ENCODE data around the gene DMBX1.

DNA sequence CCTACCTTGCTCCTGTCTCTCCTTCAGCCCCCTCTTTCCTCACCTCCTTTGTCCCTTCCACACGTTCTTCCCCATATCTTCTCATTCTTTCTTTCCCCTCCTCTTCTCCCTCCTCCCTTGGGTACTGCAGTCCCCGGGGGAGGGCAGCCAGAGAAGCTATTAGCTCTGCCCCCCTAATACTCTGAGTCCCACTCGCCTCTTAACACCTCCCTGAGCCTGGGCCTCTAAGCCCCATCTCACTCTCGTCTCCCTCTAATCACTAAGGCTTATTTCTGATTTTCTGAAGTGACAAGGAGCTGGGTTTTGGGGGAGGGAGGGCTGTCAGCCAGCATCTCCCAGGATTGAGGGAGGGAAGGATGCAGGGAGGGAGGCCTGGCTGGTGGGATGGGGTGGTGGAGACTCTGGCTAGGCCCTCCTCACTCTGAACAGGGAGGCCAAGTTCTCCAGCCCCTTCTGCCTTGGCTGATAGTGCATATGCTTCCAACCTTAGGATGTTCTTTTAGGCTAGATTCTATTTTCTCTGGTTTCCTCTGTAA, 25.6 kb upstream of the DMBX1 start:
- TF ChIP-seq ZNF230 (CRISPR knock-in tag; IDR thresholded peaks at IDR 0.05) = no peak
- TF ChIP-seq YY1 (IDR thresholded peaks at IDR 0.05; ENCODE audit: insufficient read depth, insufficient replicate concordance, low read depth, low read length) = no peak
- no peak for TF ChIP-seq EP300 (IDR thresholded peaks at IDR 0.05; ENCODE audit: low read depth in 2 of 2, low read length in 2 of 2)
- no peak for TF ChIP-seq EP300 (CRISPR knock-in tag; IDR thresholded peaks at IDR 0.05; ENCODE audit: borderline replicate concordance)
- no peak for TF ChIP-seq MXI1 (IDR thresholded peaks at IDR 0.05; ENCODE audit: borderline replicate concordance, low read depth, low read length)
- TF ChIP-seq, protein P1, sequence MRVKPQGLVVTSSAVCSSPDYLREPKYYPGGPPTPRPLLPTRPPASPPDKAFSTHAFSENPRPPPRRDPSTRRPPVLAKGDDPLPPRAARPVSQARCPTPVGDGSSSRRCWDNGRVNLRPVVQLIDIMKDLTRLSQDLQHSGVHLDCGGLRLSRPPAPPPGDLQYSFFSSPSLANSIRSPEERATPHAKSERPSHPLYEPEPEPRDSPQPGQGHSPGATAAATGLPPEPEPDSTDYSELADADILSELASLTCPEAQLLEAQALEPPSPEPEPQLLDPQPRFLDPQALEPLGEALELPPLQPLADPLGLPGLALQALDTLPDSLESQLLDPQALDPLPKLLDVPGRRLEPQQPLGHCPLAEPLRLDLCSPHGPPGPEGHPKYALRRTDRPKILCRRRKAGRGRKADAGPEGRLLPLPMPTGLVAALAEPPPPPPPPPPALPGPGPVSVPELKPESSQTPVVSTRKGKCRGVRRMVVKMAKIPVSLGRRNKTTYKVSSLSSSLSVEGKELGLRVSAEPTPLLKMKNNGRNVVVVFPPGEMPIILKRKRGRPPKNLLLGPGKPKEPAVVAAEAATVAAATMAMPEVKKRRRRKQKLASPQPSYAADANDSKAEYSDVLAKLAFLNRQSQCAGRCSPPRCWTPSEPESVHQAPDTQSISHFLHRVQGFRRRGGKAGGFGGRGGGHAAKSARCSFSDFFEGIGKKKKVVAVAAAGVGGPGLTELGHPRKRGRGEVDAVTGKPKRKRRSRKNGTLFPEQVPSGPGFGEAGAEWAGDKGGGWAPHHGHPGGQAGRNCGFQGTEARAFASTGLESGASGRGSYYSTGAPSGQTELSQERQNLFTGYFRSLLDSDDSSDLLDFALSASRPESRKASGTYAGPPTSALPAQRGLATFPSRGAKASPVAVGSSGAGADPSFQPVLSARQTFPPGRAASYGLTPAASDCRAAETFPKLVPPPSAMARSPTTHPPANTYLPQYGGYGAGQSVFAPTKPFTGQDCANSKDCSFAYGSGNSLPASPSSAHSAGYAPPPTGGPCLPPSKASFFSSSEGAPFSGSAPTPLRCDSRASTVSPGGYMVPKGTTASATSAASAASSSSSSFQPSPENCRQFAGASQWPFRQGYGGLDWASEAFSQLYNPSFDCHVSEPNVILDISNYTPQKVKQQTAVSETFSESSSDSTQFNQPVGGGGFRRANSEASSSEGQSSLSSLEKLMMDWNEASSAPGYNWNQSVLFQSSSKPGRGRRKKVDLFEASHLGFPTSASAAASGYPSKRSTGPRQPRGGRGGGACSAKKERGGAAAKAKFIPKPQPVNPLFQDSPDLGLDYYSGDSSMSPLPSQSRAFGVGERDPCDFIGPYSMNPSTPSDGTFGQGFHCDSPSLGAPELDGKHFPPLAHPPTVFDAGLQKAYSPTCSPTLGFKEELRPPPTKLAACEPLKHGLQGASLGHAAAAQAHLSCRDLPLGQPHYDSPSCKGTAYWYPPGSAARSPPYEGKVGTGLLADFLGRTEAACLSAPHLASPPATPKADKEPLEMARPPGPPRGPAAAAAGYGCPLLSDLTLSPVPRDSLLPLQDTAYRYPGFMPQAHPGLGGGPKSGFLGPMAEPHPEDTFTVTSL (CRISPR knock-in tag; IDR thresholded peaks at IDR 0.05; ENCODE audit: borderline replicate concordance) = no peak
- TF ChIP-seq ZNF253 (CRISPR knock-in tag; IDR thresholded peaks at IDR 0.05; ENCODE audit: borderline replicate concordance) = no peak
- TF ChIP-seq BORCS8-MEF2B (CRISPR knock-in tag; IDR thresholded peaks at IDR 0.05) = no peak
- no peak for TF ChIP-seq ZBTB7A (CRISPR knock-in tag; IDR thresholded peaks at IDR 0.05)
- TF ChIP-seq POLR2AphosphoS5 (IDR thresholded peaks at IDR 0.05; ENCODE audit: low read depth, low read length) = no peak
